ENCODE data around the gene MARF1.
A peak's percentile ranks its signal among the peaks of the same experiment; 100 is the strongest.

The MARF1 gene

GRCh38 chr16:15621889-15622288 is 21.1 kb downstream of the MARF1 start:
- H3K36me3 ChIP-seq (replicated peaks in 1 of 2; ENCODE audit: control insufficient read depth in 2 of 2, insufficient read depth in 2 of 2, low read length in 2 of 2): peaks cover 37 to 94% of the 10 kb centered on the region in 2 donors

GRCh38 chr16:15621456-15621855 is 21.5 kb downstream of the MARF1 start:
- Histone ChIP-seq H4K8ac (ENCODE audit: low read depth, low read length) (no peak overlapping the region), H2AK5ac (ENCODE audit: low read depth, low read length) (no peak overlapping the region), H2BK5ac (ENCODE audit: low read length) (no peak overlapping the region), H3K27ac (replicated peaks; ENCODE audit: low read length) (no peak overlapping the region), H2BK120ac (ENCODE audit: low read depth, low read length) (no peak overlapping the region), H3K9me3 (replicated peaks in 1 of 2; ENCODE audit: control insufficient read depth in 2 of 2, insufficient read depth in 1 of 2, low read depth in 1 of 2, low read length in 2 of 2) (no peaks in the 10 kb centered on the region), H3K4me1 (ENCODE audit: control insufficient read depth in 2 of 2, insufficient read depth in 1 of 2, low read depth in 1 of 2, low read length in 2 of 2) (no peaks in the 10 kb centered on the region), H3K18ac (ENCODE audit: low read length) (no peak overlapping the region), H2AFZ (ENCODE audit: low read length) (no peak overlapping the region), H3K79me1 (ENCODE audit: low read depth, low read length) (no peaks in the 10 kb centered on the region), H3K27me3 (ENCODE audit: control insufficient read depth in 3 of 3, insufficient read depth in 3 of 3, low read depth in 1 of 3, low read length in 3 of 3) (no peaks in the 10 kb centered on the region), H3K4me2 (ENCODE audit: insufficient read depth, low read length, poor library complexity, severe bottlenecking) (no peak overlapping the region), H3K4me3 (ENCODE audit: low read length in 2 of 2) (no peak overlapping the region), H3K9ac (ENCODE audit: low read depth, low read length, poor library complexity) (no peak overlapping the region), H3K14ac (ENCODE audit: low read length) (no peak overlapping the region), H3K4ac (ENCODE audit: low read length) (no peak overlapping the region), H3K23ac (ENCODE audit: low read depth, low read length, poor library complexity) (no peak overlapping the region), H2BK12ac (ENCODE audit: low read length) (no peak overlapping the region), H3K36me3 (replicated peaks in 1 of 2; ENCODE audit: control insufficient read depth in 2 of 2, insufficient read depth in 2 of 2, low read length in 2 of 2) (peaks cover 41 to 98% of the 10 kb centered on the region in 2 donors), H2BK15ac (ENCODE audit: low read length) (no peak overlapping the region), H4K91ac (ENCODE audit: low read depth, low read length, poor library complexity) (no peak overlapping the region)
- WGBS, 2 donors (ENCODE audit: extremely low coverage in 2 of 2, insufficient read length in 2 of 2, insufficient replicate concordance in 1 of 2): no CpG with 5 or more reads among the region's 4 CpGs
- DNase-seq (ENCODE audit: low spot score): no peak

More at GRCh38 chr16:15621889-15622288, 21.1 kb downstream of the MARF1 start:
- H3K4me2 ChIP-seq (ENCODE audit: insufficient read depth, low read length, poor library complexity, severe bottlenecking): no peak overlapping the region
- no peak overlapping the region for H2AK5ac ChIP-seq (ENCODE audit: low read depth, low read length)
- DNase-seq (ENCODE audit: low spot score): no peak
- H3K9ac ChIP-seq (ENCODE audit: low read depth, low read length, poor library complexity): no peak overlapping the region
- H3K27me3 ChIP-seq (ENCODE audit: control insufficient read depth in 3 of 3, insufficient read depth in 3 of 3, low read depth in 1 of 3, low read length in 3 of 3): no peaks in the 10 kb centered on the region
- no peak overlapping the region for H2BK5ac ChIP-seq (ENCODE audit: low read length)
- WGBS, 2 donors (ENCODE audit: extremely low coverage in 2 of 2, insufficient read length in 2 of 2, insufficient replicate concordance in 1 of 2): no CpG with 5 or more reads among the region's 8 CpGs
- no peaks in the 10 kb centered on the region for H3K79me1 ChIP-seq (ENCODE audit: low read depth, low read length)
- no peak overlapping the region for H3K27ac ChIP-seq (replicated peaks; ENCODE audit: low read length)
- H3K23ac ChIP-seq (ENCODE audit: low read depth, low read length, poor library complexity): no peak overlapping the region
- H4K91ac ChIP-seq (ENCODE audit: low read depth, low read length, poor library complexity): no peak overlapping the region
- H3K18ac ChIP-seq (ENCODE audit: low read length): no peak overlapping the region
- H4K8ac ChIP-seq (ENCODE audit: low read depth, low read length): no peak overlapping the region
- H3K9me3 ChIP-seq (replicated peaks in 1 of 2; ENCODE audit: control insufficient read depth in 2 of 2, insufficient read depth in 1 of 2, low read depth in 1 of 2, low read length in 2 of 2): no peaks in the 10 kb centered on the region
- H3K4me1 ChIP-seq (ENCODE audit: control insufficient read depth in 2 of 2, insufficient read depth in 1 of 2, low read depth in 1 of 2, low read length in 2 of 2): no peaks in the 10 kb centered on the region
- no peak overlapping the region for H2AFZ ChIP-seq (ENCODE audit: low read length)
- H3K14ac ChIP-seq (ENCODE audit: low read length): no peak overlapping the region
- no peak overlapping the region for H2BK120ac ChIP-seq (ENCODE audit: low read depth, low read length)
- no peak overlapping the region for H3K4ac ChIP-seq (ENCODE audit: low read length)
- H2BK12ac ChIP-seq (ENCODE audit: low read length): no peak overlapping the region
- no peak overlapping the region for H3K4me3 ChIP-seq (ENCODE audit: low read length in 2 of 2)
- H2BK15ac ChIP-seq (ENCODE audit: low read length): no peak overlapping the region

- no CpG with 5 or more reads among the region's 6 CpGs for WGBS, 2 donors (ENCODE audit: extremely low coverage in 2 of 2, insufficient read length in 2 of 2, insufficient replicate concordance in 1 of 2)
- no peak overlapping the region for H3K4me2 ChIP-seq (ENCODE audit: insufficient read depth, low read length, poor library complexity, severe bottlenecking)
- no peak overlapping the region for H2BK15ac ChIP-seq (ENCODE audit: low read length)
- H2BK120ac ChIP-seq (ENCODE audit: low read depth, low read length): no peak overlapping the region
- H2AK5ac ChIP-seq (ENCODE audit: low read depth, low read length): no peak overlapping the region
- H3K4me3 ChIP-seq (ENCODE audit: low read length in 2 of 2): no peak overlapping the region
- no peak overlapping the region for H3K18ac ChIP-seq (ENCODE audit: low read length)
- no peaks in the 10 kb centered on the region for H3K27me3 ChIP-seq (ENCODE audit: control insufficient read depth in 3 of 3, insufficient read depth in 3 of 3, low read depth in 1 of 3, low read length in 3 of 3)
- no peak overlapping the region for H2BK12ac ChIP-seq (ENCODE audit: low read length)
- H3K4me1 ChIP-seq (ENCODE audit: control insufficient read depth in 2 of 2, insufficient read depth in 1 of 2, low read depth in 1 of 2, low read length in 2 of 2): no peaks in the 10 kb centered on the region
- H3K79me1 ChIP-seq (ENCODE audit: low read depth, low read length): no peaks in the 10 kb centered on the region
- no peak overlapping the region for H3K27ac ChIP-seq (replicated peaks; ENCODE audit: low read length)
- H2BK5ac ChIP-seq (ENCODE audit: low read length): no peak overlapping the region
- H4K91ac ChIP-seq (ENCODE audit: low read depth, low read length, poor library complexity): no peak overlapping the region
- H3K36me3 ChIP-seq (replicated peaks in 1 of 2; ENCODE audit: control insufficient read depth in 2 of 2, insufficient read depth in 2 of 2, low read length in 2 of 2): peaks cover 46 to 98% of the 10 kb centered on the region in 2 donors
- H3K23ac ChIP-seq (ENCODE audit: low read depth, low read length, poor library complexity): no peak overlapping the region
- H3K4ac ChIP-seq (ENCODE audit: low read length): no peak overlapping the region
- H2AFZ ChIP-seq (ENCODE audit: low read length): no peak overlapping the region
- no peak overlapping the region for H4K8ac ChIP-seq (ENCODE audit: low read depth, low read length)
- no peak for DNase-seq (ENCODE audit: low spot score)
- H3K14ac ChIP-seq (ENCODE audit: low read length): no peak overlapping the region
- no peak overlapping the region for H3K9ac ChIP-seq (ENCODE audit: low read depth, low read length, poor library complexity)
- H3K9me3 ChIP-seq (replicated peaks in 1 of 2; ENCODE audit: control insufficient read depth in 2 of 2, insufficient read depth in 1 of 2, low read depth in 1 of 2, low read length in 2 of 2): no peaks in the 10 kb centered on the region
Measured at GRCh38 chr16:15620611-15621195, 22.3 kb downstream of the MARF1 start.

GRCh38 chr16:15618392-15618791 is 24.6 kb downstream of the MARF1 start:
- Histone ChIP-seq H3K27me3 (ENCODE audit: control insufficient read depth in 3 of 3, insufficient read depth in 3 of 3, low read depth in 1 of 3, low read length in 3 of 3) (no peaks in the 10 kb centered on the region), H3K79me1 (ENCODE audit: low read depth, low read length) (no peaks in the 10 kb centered on the region), H2BK12ac (ENCODE audit: low read length) (peak overlapping the region; percentile 19), H3K18ac (ENCODE audit: low read length) (no peak overlapping the region), H3K23ac (ENCODE audit: low read depth, low read length, poor library complexity) (no peak overlapping the region), H3K4me2 (ENCODE audit: insufficient read depth, low read length, poor library complexity, severe bottlenecking) (no peak overlapping the region), H3K14ac (ENCODE audit: low read length) (peak overlapping the region; percentile 11), H2BK5ac (ENCODE audit: low read length) (no peak overlapping the region), H3K27ac (replicated peaks; ENCODE audit: low read length) (no peak overlapping the region), H4K91ac (ENCODE audit: low read depth, low read length, poor library complexity) (no peak overlapping the region), H3K4me3 (ENCODE audit: low read length in 2 of 2) (no peak overlapping the region), H3K4me1 (ENCODE audit: control insufficient read depth in 2 of 2, insufficient read depth in 1 of 2, low read depth in 1 of 2, low read length in 2 of 2) (no peaks in the 10 kb centered on the region), H2AK5ac (ENCODE audit: low read depth, low read length) (no peak overlapping the region), H4K8ac (ENCODE audit: low read depth, low read length) (no peak overlapping the region), H3K9ac (ENCODE audit: low read depth, low read length, poor library complexity) (no peak overlapping the region), H2BK120ac (ENCODE audit: low read depth, low read length) (no peak overlapping the region), H2BK15ac (ENCODE audit: low read length) (no peak overlapping the region), H2AFZ (ENCODE audit: low read length) (no peak overlapping the region), H3K9me3 (replicated peaks in 1 of 2; ENCODE audit: control insufficient read depth in 2 of 2, insufficient read depth in 1 of 2, low read depth in 1 of 2, low read length in 2 of 2) (no peaks in the 10 kb centered on the region), H3K4ac (ENCODE audit: low read length) (no peak overlapping the region), H3K36me3 (replicated peaks in 1 of 2; ENCODE audit: control insufficient read depth in 2 of 2, insufficient read depth in 2 of 2, low read length in 2 of 2) (peaks cover 38 to 89% of the 10 kb centered on the region in 2 donors)
- DNase-seq (ENCODE audit: low spot score): no peak
- no CpG with 5 or more reads among the region's 4 CpGs for WGBS, 2 donors (ENCODE audit: extremely low coverage in 2 of 2, insufficient read length in 2 of 2, insufficient replicate concordance in 1 of 2)
